Upper lobe of left lung (tissue), 6 donors: ENCODE measurements around the gene TEAD2. TPM values are rescaled to one million over a fixed set of nuclear protein-coding genes. Genes with fewer than 3 reads are reported as not detected.
"Not testable (repeated sequence)": the region's sequence is repeated elsewhere in the genome, so short reads cannot be mapped to it uniquely, and the experiment has no call there.

ENCODE experiments used
- ATAC-seq, 2 donors: fragments of 200-7000 bp; cut with Tn5 transposase; one replicate each; pipeline ENCODE4 v1.9.1; 2022; ENCODE audit warnings: mild to moderate bottlenecking in 2 of 2, moderate library complexity in 2 of 2; ENCODE audit not compliant: low FRiP score in 2 of 2
- DNase-seq, 2 donors: peaks; one replicate each; pipeline ENCODE4 v3.0.0-alpha.2; 2019 to 2020
- H3K27ac ChIP-seq, 4 donors: fragments of 200-600 bp; sonication (generic); one replicate each; pipeline ENCODE4 v1.5.1; 2016 to 2019
- H3K27me3 ChIP-seq, 4 donors: fragments of 200-600 bp; sonication (generic); one replicate each; pipeline ENCODE4 v1.5.1; 2017 to 2019
- H3K36me3 ChIP-seq, 4 donors: fragments of 200-600 bp; sonication (generic); one replicate each; pipeline ENCODE4 v1.5.1; 2016 to 2019
- H3K4me1 ChIP-seq, 4 donors: fragments of 200-600 bp; sonication (generic); one replicate each; pipeline ENCODE4 v1.5.1; 2018 to 2019
- H3K4me3 ChIP-seq, 4 donors: fragments of 200-600 bp; sonication (generic); one replicate each; pipeline ENCODE4 v1.5.1; 2017 to 2019; ENCODE audit warnings: mild to moderate bottlenecking in 2 of 4, moderate library complexity in 1 of 4
- H3K9me3 ChIP-seq, 4 donors: fragments of 200-600 bp; sonication (generic); one replicate each; pipeline ENCODE4 v1.5.1; 2018 to 2019
- CTCF ChIP-seq, 6 experiments: fragments of 450-650 bp in 4 of 6; fragments of 200-600 bp in 2 of 6; sonication (generic) in 2 of 6; IDR thresholded peaks; one replicate each; pipeline ENCODE4 v1.5.1; 2016 to 2019; ENCODE audit warnings: antibody characterized with exemption in 6 of 6
- EP300 ChIP-seq, 4 donors: sonication (generic); formaldehyde crosslinking; IDR thresholded peaks; one replicate each; pipeline ENCODE4 v1.5.1; 2017; ENCODE audit warnings: antibody characterized with exemption in 4 of 4, control low read depth in 2 of 4
- POLR2A ChIP-seq, 4 donors: fragments of 450-650 bp; IDR thresholded peaks; one replicate each; pipeline ENCODE4 v1.5.1; 2016 to 2017; ENCODE audit warnings: antibody characterized with exemption in 4 of 4, mild to moderate bottlenecking in 2 of 4
- POLR2AphosphoS5 ChIP-seq, 2 donors: sonication (generic); formaldehyde crosslinking; IDR thresholded peaks; one replicate each; pipeline ENCODE4 v1.5.1; 2017; ENCODE audit warnings: antibody characterized with exemption in 2 of 2
- WGBS, 2 donors: methylation state at CpG; one replicate each; pipeline ENCODE4 v1.1.5; 2017 to 2018; 5-methylcytosine and 5-hydroxymethylcytosine counted together
- total RNA-seq, 6 donors: library from RNA; depleted of rRNA in 4 of 6; stranded (reverse); fragments of >200 nt in 4 of 6; gene quantifications; one replicate each; pipeline versions ENCODE4 v1.1.0 to v1.2.1, GENCODE V29; 2016 to 2021
- donor health status: DM: no; HTN: no; CAD: no; lungs with moderate emphysema.
- donor health status: DM: no; HTN: yes; CAD: no; lungs with severe emphysema.

Gene TEAD2
- total RNA-seq, 6 donors from 2014 or later, result 13.6 to 38.0 (median 20.5) TPM

- WGBS, 2 donors, result 66 to 69% methylated on average over 3 of the region's 3 CpGs
- Histone ChIP-seq H3K36me3 (peaks cover 0 to 15% (median 10%) of the 10 kb centered on the region in 4 donors), H3K27ac (peak overlapping the region in 3 of 4 donors; percentile 49 to 88 (median 52)), H3K9me3 (no peaks in the 10 kb centered on the region), H3K27me3 (no peaks in the 10 kb centered on the region), H3K4me3 (peak overlapping the region in 1 of 4 donors; percentile 14), H3K4me1 (peaks cover 18 to 36% (median 21%) of the 10 kb centered on the region in 4 donors)
- DNase-seq, result no peak
- TF ChIP-seq POLR2A (IDR thresholded peaks at IDR 0.05), result no peak
- TF ChIP-seq POLR2AphosphoS5 (IDR thresholded peaks at IDR 0.05), result no peak
- TF ChIP-seq CTCF (IDR thresholded peaks at IDR 0.05), result no peak
- no peak for TF ChIP-seq EP300 (IDR thresholded peaks at IDR 0.05)
- ATAC-seq, result no peak
These were observed 28.8 kb downstream of the TEAD2 start for GRCh38 chr19:49333418-49333805.

GRCh38 chr19:49332691-49333417 is 29.4 kb downstream of the TEAD2 start:
- H3K27me3 ChIP-seq, H3K9me3 ChIP-seq, ATAC-seq, H3K4me3 ChIP-seq, DNase-seq: not testable (repeated sequence)
- WGBS, 2 donors, result 88 to 90% methylated on average over 12 to 13 of the region's 13 CpGs
- Histone ChIP-seq H3K36me3 (peaks cover 0 to 15% (median 10%) of the 10 kb centered on the region in 4 donors), H3K27ac (peak overlapping the region in 1 of 4 donors; percentile 88), H3K4me1 (peaks cover 14 to 33% (median 16%) of the 10 kb centered on the region in 4 donors)

- peaks cover 13 to 29% (median 14%) of the 10 kb centered on the region in 4 donors for H3K4me1 ChIP-seq
- TF ChIP-seq EP300 (IDR thresholded peaks at IDR 0.05), result no peak
- no peak for TF ChIP-seq POLR2A (IDR thresholded peaks at IDR 0.05)
- no peak for TF ChIP-seq CTCF (IDR thresholded peaks at IDR 0.05)
- no peak for TF ChIP-seq POLR2AphosphoS5 (IDR thresholded peaks at IDR 0.05)
- DNase-seq (peak in 1 of 2 donors; percentile 73), ATAC-seq (peak in 1 of 2 donors; percentile 74)
- H3K9me3 ChIP-seq, result no peaks in the 10 kb centered on the region
- no peaks in the 10 kb centered on the region for H3K27me3 ChIP-seq
- no peak overlapping the region for H3K4me3 ChIP-seq
- no peak overlapping the region for H3K27ac ChIP-seq
- 48 to 63% methylated on average over 2 of the region's 2 CpGs for WGBS, 2 donors
- H3K36me3 ChIP-seq, result peaks cover 0 to 11% (median 10%) of the 10 kb centered on the region in 4 donors
These were observed 30.6 kb downstream of the TEAD2 start for GRCh38 chr19:49331616-49332055.

GRCh38 chr19:49331187-49331586 is 31.0 kb downstream of the TEAD2 start:
- H3K27me3 ChIP-seq, DNase-seq, H3K27ac ChIP-seq, ATAC-seq, H3K9me3 ChIP-seq, H3K4me3 ChIP-seq: not testable (repeated sequence)
- H3K4me1 ChIP-seq, result peaks cover 12 to 25% (median 14%) of the 10 kb centered on the region in 4 donors
- 95 to 96% methylated on average over 4 of the region's 4 CpGs for WGBS, 2 donors
- H3K36me3 ChIP-seq, result peaks cover 0 to 11% (median 10%) of the 10 kb centered on the region in 4 donors

- TF ChIP-seq POLR2A (IDR thresholded peaks at IDR 0.05) (no peak), POLR2AphosphoS5 (IDR thresholded peaks at IDR 0.05) (no peak), EP300 (IDR thresholded peaks at IDR 0.05) (no peak), CTCF (IDR thresholded peaks at IDR 0.05) (no peak)
- DNase-seq, result no peak
- Histone ChIP-seq H3K9me3 (no peaks in the 10 kb centered on the region), H3K36me3 (peaks cover 0 to 11% (median 10%) of the 10 kb centered on the region in 4 donors), H3K27me3 (no peaks in the 10 kb centered on the region), H3K27ac (no peak overlapping the region), H3K4me1 (peaks cover 5 to 8% (median 6%) of the 10 kb centered on the region in 4 donors), H3K4me3 (no peak overlapping the region)
- ATAC-seq, result no peak
- WGBS, 2 donors, result 74 to 92% methylated on average over 2 of the region's 2 CpGs
These were observed 33.5 kb downstream of the TEAD2 start for GRCh38 chr19:49328741-49329140.
